ENCODE data around the gene TIMP2. TPM values are rescaled to one million over a fixed set of nuclear protein-coding genes. Genes with fewer than 3 reads are reported as not detected.

Gene TIMP2
- total and polyA plus RNA-seq, 2 of the 13 experiments (the other 11 are each of a cell fraction or from before 2014, with no cell fraction given), result 3.8 to 8.5 TPM

DNA sequence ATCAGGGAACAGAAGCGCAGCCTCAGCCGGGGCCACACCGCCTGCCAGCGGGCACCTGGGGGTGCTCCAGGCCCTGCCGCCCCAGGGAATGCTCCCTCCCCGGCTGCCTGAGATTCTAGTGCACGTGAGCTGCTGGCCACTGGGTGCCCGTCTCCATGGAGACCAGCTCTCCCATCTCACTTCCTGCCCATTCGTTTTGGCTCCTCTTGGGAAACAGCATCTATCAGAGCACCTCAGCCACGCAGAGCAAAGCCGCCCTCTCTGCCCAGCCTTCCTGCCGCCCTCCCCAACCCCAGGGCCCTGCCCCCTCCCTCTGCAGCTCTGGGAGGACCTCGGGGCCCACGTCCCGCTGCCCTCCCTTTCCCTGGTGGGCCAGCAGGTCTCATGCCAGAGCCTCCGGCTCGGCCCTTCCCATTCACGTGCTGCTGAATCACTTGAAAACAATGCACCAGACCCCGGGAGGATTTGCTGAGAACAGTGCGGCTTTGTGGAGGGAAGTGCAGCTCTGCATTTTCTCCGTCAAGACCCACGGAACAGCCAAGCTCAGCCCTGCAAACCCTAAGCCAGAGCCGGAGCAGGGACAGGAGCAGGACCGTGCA, 41.6 kb downstream of the TIMP2 start:
- H3K4me1 ChIP-seq (ENCODE audit: insufficient read depth, low read length), result peaks cover 29% of the 10 kb centered on the region
- no peaks in the 10 kb centered on the region for H3K36me3 ChIP-seq (replicated peaks in 1 of 2; ENCODE audit: control insufficient read depth in 1 of 2, insufficient read depth in 2 of 2, low read length in 2 of 2)
- no peaks in the 10 kb centered on the region for H3K9me3 ChIP-seq (ENCODE audit: low read length)
- peak overlapping the region; percentile 17 to 60 (median 38); a peak in 5 of 6 replicates for H3K4me3 ChIP-seq (replicated peaks in 1 of 3; ENCODE audit: insufficient read depth in 1 of 3, low read depth in 2 of 3, low read length in 3 of 3)
- 5% methylated on average over 20 of the region's 24 CpGs for WGBS (ENCODE audit: low lambda C conversion rate)
- peak overlapping the region; percentile 58 for H3K9ac ChIP-seq (ENCODE audit: insufficient read depth, low read depth, low read length)
- CTCF ChIA-PET (ENCODE audit: low intra/inter-chr PET ratio, low total read pairs), result interaction anchor here (1.3 kb wide), 1 partner anchor 87 kb away, joined by 7 read pairs; no protein-coding TSS in a partner anchor
- POLR2A ChIA-PET, result interaction anchor here (0.7 to 3.1 kb wide), 11 partner anchors 10 to 191 kb away, joined by 3 to 18 read pairs (median 4); partner anchors contain the start of genes ENGASE and LGALS3BP
- peak overlapping the region; percentile 66 for H3K27ac ChIP-seq (ENCODE audit: extremely low read length, insufficient read depth, low read length)
- no peak for FAIRE-seq
- intact Hi-C loops (cut with micrococcal nuclease; ENCODE audit: unreplicated experiment), result loop anchor here (1.0 kb wide), 2 partner anchors 18 to 38 kb away; no protein-coding TSS in a partner anchor
- no peak overlapping the region for H2AFZ ChIP-seq (ENCODE audit: low read length)
- peak; percentile 46 for ATAC-seq
- in situ Hi-C loops (cut with HindIII; ENCODE audit: extremely low pct_ligation_motif_present, low pct_unique_long_range_greater_than_20kb), result loop anchor here (5.0 kb wide), 1 partner anchor 89 kb away; no protein-coding TSS in a partner anchor
- peak; percentile 89 for DNase-seq (ENCODE audit: low spot score)
- no peaks in the 10 kb centered on the region for H4K20me1 ChIP-seq (ENCODE audit: insufficient read depth, low read length)
- H3K4me2 ChIP-seq (ENCODE audit: low read depth, low read length), result peak overlapping the region; percentile 78
- H3K79me2 ChIP-seq (ENCODE audit: insufficient read depth, low read length), result no peaks in the 10 kb centered on the region
- BruUV-seq (replicated peaks), result no TSS peak
- H3K27me3 ChIP-seq (ENCODE audit: control insufficient read depth in 1 of 2, insufficient read depth in 2 of 2, low read length in 2 of 2), result no peaks in the 10 kb centered on the region
- no peak for TF ChIP-seq ZNF747 (CRISPR knock-in tag; IDR thresholded peaks at IDR 0.05; ENCODE audit: borderline replicate concordance)
- no peak for TF ChIP-seq ZNF44 (CRISPR knock-in tag; IDR thresholded peaks at IDR 0.05)
- no peak for TF ChIP-seq SRF (IDR thresholded peaks at IDR 0.05; ENCODE audit: low read depth, low read length)
- TF ChIP-seq, protein P1, sequence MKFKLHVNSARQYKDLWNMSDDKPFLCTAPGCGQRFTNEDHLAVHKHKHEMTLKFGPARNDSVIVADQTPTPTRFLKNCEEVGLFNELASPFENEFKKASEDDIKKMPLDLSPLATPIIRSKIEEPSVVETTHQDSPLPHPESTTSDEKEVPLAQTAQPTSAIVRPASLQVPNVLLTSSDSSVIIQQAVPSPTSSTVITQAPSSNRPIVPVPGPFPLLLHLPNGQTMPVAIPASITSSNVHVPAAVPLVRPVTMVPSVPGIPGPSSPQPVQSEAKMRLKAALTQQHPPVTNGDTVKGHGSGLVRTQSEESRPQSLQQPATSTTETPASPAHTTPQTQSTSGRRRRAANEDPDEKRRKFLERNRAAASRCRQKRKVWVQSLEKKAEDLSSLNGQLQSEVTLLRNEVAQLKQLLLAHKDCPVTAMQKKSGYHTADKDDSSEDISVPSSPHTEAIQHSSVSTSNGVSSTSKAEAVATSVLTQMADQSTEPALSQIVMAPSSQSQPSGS (CRISPR knock-in tag; IDR thresholded peaks at IDR 0.05), result no peak
- TF ChIP-seq SAP130 (CRISPR knock-in tag; IDR thresholded peaks at IDR 0.05; ENCODE audit: low read depth), result peak; percentile 10; the same call in 1 of the 2 replicates
- TF ChIP-seq, protein P2, sequence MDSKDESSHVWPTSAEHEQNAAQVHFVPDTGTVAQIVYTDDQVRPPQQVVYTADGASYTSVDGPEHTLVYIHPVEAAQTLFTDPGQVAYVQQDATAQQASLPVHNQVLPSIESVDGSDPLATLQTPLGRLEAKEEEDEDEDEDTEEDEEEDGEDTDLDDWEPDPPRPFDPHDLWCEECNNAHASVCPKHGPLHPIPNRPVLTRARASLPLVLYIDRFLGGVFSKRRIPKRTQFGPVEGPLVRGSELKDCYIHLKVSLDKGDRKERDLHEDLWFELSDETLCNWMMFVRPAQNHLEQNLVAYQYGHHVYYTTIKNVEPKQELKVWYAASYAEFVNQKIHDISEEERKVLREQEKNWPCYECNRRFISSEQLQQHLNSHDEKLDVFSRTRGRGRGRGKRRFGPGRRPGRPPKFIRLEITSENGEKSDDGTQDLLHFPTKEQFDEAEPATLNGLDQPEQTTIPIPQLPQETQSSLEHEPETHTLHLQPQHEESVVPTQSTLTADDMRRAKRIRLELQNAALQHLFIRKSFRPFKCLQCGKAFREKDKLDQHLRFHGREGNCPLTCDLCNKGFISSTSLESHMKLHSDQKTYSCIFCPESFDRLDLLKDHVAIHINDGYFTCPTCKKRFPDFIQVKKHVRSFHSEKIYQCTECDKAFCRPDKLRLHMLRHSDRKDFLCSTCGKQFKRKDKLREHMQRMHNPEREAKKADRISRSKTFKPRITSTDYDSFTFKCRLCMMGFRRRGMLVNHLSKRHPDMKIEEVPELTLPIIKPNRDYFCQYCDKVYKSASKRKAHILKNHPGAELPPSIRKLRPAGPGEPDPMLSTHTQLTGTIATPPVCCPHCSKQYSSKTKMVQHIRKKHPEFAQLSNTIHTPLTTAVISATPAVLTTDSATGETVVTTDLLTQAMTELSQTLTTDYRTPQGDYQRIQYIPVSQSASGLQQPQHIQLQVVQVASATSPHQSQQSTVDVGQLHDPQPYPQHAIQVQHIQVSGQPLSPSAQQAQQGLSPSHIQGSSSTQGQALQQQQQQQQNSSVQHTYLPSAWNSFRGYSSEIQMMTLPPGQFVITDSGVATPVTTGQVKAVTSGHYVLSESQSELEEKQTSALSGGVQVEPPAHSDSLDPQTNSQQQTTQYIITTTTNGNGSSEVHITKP (CRISPR knock-in tag; IDR thresholded peaks at IDR 0.05; ENCODE audit: low read depth), result no peak; the same call in 1 of the 2 replicates
- TF ChIP-seq ZKSCAN8 (CRISPR knock-in tag; IDR thresholded peaks at IDR 0.05; ENCODE audit: borderline replicate concordance), result no peak
- TF ChIP-seq ZFP36L2 (CRISPR knock-in tag; IDR thresholded peaks at IDR 0.05), result no peak
- TF ChIP-seq ZNF724P (CRISPR knock-in tag; IDR thresholded peaks at IDR 0.05; ENCODE audit: borderline replicate concordance), result no peak
- TF ChIP-seq, protein P3, sequence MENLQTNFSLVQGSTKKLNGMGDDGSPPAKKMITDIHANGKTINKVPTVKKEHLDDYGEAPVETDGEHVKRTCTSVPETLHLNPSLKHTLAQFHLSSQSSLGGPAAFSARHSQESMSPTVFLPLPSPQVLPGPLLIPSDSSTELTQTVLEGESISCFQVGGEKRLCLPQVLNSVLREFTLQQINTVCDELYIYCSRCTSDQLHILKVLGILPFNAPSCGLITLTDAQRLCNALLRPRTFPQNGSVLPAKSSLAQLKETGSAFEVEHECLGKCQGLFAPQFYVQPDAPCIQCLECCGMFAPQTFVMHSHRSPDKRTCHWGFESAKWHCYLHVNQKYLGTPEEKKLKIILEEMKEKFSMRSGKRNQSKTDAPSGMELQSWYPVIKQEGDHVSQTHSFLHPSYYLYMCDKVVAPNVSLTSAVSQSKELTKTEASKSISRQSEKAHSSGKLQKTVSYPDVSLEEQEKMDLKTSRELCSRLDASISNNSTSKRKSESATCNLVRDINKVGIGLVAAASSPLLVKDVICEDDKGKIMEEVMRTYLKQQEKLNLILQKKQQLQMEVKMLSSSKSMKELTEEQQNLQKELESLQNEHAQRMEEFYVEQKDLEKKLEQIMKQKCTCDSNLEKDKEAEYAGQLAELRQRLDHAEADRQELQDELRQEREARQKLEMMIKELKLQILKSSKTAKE (CRISPR knock-in tag; IDR thresholded peaks at IDR 0.05; ENCODE audit: borderline replicate concordance), result no peak
- no peak for TF ChIP-seq SMAD1 (CRISPR knock-in tag; IDR thresholded peaks at IDR 0.05; ENCODE audit: borderline replicate concordance, low read depth)
- no peak for TF ChIP-seq HOXA9 (CRISPR knock-in tag; IDR thresholded peaks at IDR 0.05; ENCODE audit: borderline replicate concordance)
- TF ChIP-seq ZNF337 (CRISPR knock-in tag; IDR thresholded peaks at IDR 0.05; ENCODE audit: borderline replicate concordance, low read depth), result no peak
- no peak for TF ChIP-seq MIXL1 (CRISPR knock-in tag; IDR thresholded peaks at IDR 0.05)
- TF ChIP-seq ELF1 (CRISPR knock-in tag; IDR thresholded peaks at IDR 0.05), result no peak
- TF ChIP-seq CENPBD1 (CRISPR knock-in tag; IDR thresholded peaks at IDR 0.05; ENCODE audit: borderline replicate concordance, low read depth), result no peak
- TF ChIP-seq ZMAT3 (CRISPR knock-in tag; conservative IDR thresholded peaks at IDR 0.05), result no peak
